Calu3 (cell line): ENCODE results near the gene TMBIM1. TPM values are rescaled to one million over a fixed set of nuclear protein-coding genes. Genes with fewer than 3 reads are reported as not detected.
"Not testable (repeated sequence)": the region's sequence is repeated elsewhere in the genome, so short reads cannot be mapped to it uniquely, and the experiment has no call there.

Source experiments
- BruUV-seq: library from RNA; stranded (reverse); fragments of 400-500 nt; replicated peaks from 2 replicates; lab custom pipeline; 2021; lab: Mats Ljungman, UMichigan
- CTCF ChIA-PET: fragments of 300-600 bp; sonication (Branson Sonifier 250); formaldehyde crosslinking; loops from one replicate; lab custom pipeline; 2022; ENCODE audit warnings: antibody characterized with exemption; lab: Charles Lee
- DNase-seq: peaks from one replicate; pipeline ENCODE4 v3.0.0; 2022
- H3K27ac Mint-ChIP-seq: one replicate; pipeline ENCODE4 v1.8.0; 2022; ENCODE audit warnings: mixed read lengths; ENCODE audit not compliant: unreplicated experiment
- H3K27me3 Mint-ChIP-seq: one replicate; pipeline ENCODE4 v1.8.0; 2022; ENCODE audit warnings: mixed read lengths; ENCODE audit not compliant: unreplicated experiment
- H3K36me3 Mint-ChIP-seq: one replicate; pipeline ENCODE4 v1.8.0; 2022; ENCODE audit warnings: mild to moderate bottlenecking, moderate library complexity, mixed read lengths; ENCODE audit not compliant: insufficient read depth, unreplicated experiment
- H3K4me1 Mint-ChIP-seq: one replicate; pipeline ENCODE4 v1.8.0; 2022; ENCODE audit warnings: mild to moderate bottlenecking, low read depth, mixed read lengths; ENCODE audit not compliant: unreplicated experiment
- H3K4me3 Mint-ChIP-seq: one replicate; pipeline ENCODE4 v1.8.0; 2022; ENCODE audit warnings: mild to moderate bottlenecking, low read depth, moderate library complexity, mixed read lengths; ENCODE audit not compliant: unreplicated experiment
- H3K9me3 Mint-ChIP-seq: one replicate; pipeline ENCODE4 v1.8.0; 2022; ENCODE audit warnings: low read depth, mixed read lengths; ENCODE audit not compliant: unreplicated experiment
- CTCF ChIP-seq: fragments of 200-600 bp; IDR thresholded peaks from one replicate; pipeline ENCODE4 v1.8.0; 2022; ENCODE audit warnings: antibody characterized with exemption; ENCODE audit not compliant: unreplicated experiment
- intact Hi-C: fragments of 100-400 bp; cut with micrococcal nuclease; formaldehyde crosslinking; loops from one replicate; pipeline ENCODE4 v1.10.0; 2022; ENCODE audit not compliant: unreplicated experiment
- total RNA-seq: library from RNA; stranded (reverse); gene quantifications from 2 replicates; pipeline ENCODE4 v1.2.3, GENCODE V29; 2022

The TMBIM1 gene
- total RNA-seq, 1 experiment from 2014 or later, result 229 TPM

GRCh38 chr2:218273908-218274249 lies 18.4 kb downstream of the TMBIM1 start:
- H3K27ac Mint-ChIP-seq, result peak overlapping the region; percentile 55
- CTCF ChIA-PET, result interaction anchor here (0.7 to 1.9 kb wide), 8 partner anchors 8 to 122 kb away, joined by 3 to 15 read pairs (median 6); no protein-coding TSS in a partner anchor
- no peak for DNase-seq
- no peaks in the 10 kb centered on the region for H3K9me3 Mint-ChIP-seq
- peaks cover 31% of the 10 kb centered on the region for H3K4me1 Mint-ChIP-seq
- H3K4me3 Mint-ChIP-seq, result peak overlapping the region; percentile 33
- BruUV-seq, result TSS peak; percentile 28
- TF ChIP-seq CTCF, result no peak
- no peaks in the 10 kb centered on the region for H3K27me3 Mint-ChIP-seq
- H3K36me3 Mint-ChIP-seq, result peaks cover 86% of the 10 kb centered on the region
- intact Hi-C loops, result loop anchor here (2.0 to 5.0 kb wide), 2 partner anchors 17 to 123 kb away; partner anchors contain the start of gene CTDSP1

DNA sequence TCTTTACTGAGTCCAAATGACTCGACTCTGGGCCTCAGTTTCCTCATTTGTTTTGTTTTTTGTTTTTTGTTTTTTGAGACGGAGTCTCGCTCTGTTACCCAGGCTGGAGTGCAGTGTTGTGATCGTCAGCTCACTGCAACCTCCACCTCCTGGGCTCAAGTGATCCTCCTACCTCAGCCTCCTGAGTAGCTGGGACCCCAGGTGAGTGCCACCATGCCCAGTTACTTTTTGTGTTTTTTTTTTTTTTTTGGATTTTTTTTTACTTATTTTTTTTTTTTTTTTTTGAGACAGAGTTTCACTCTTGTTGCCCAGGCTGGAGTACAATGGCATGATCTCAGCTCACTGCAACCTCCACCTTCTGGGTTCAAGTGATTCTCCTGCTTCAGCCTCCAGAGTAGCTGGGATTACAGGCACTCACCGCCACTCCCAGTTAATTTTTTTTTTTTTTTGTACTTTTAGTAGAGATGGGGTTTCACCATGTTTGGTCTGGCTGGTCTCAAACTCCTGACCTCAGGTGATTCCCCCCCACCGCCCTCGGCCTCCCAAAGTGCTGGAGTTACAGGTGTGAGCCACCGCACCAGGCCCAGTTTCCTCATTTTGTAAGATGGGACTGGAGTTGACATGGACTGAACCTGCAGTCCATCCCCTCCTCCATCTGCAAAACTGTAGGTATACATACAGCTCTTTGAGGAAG lies 18.9 kb downstream of the TMBIM1 start:
- DNase-seq, H3K9me3 Mint-ChIP-seq, H3K27me3 Mint-ChIP-seq, BruUV-seq: not testable (repeated sequence)
- H3K27ac Mint-ChIP-seq, result peak overlapping the region; percentile 55
- H3K36me3 Mint-ChIP-seq, result peaks cover 82% of the 10 kb centered on the region
- intact Hi-C loops, result loop anchor here (2.0 to 5.0 kb wide), 2 partner anchors 17 to 124 kb away; partner anchors contain the start of gene CTDSP1
- CTCF ChIA-PET, result interaction anchor here (0.5 to 4.1 kb wide), 17 partner anchors 9 to 434 kb away, joined by 3 to 54 read pairs (median 6); partner anchors contain the start of gene CATIP
- peaks cover 31% of the 10 kb centered on the region for H3K4me1 Mint-ChIP-seq
- peak overlapping the region; percentile 33 for H3K4me3 Mint-ChIP-seq

DNA sequence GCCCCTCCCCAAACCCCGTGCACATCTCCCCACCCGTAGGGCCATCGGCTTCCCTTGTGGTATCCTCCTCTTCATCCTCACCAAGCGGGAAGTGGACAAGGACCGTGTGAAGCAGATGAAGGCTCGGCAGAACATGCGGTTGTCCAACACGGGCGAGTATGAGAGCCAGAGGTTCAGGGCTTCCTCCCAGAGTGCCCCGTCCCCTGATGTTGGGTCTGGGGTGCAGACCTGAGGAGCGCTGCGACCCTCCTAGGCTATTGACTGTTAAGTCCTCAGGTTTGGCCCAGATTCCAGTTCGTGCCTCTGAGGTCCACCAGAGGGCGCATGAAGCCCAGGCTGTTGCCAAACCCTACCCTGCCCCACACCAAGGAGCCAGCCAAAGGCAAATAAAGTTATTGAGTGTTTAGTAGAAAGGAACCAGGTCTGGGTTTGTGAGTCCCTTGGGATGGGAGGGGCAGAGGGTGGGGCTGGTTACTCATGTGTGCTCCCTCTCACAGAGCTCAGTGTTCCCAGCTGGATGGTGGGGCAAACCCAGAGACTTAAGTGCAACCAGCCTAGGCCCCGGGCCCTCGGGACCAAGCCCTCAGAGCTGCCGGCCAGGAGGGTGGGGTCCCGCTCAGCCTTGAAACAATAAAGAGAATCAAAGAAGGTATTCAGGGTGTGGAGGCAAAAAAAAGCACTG lies 19.6 kb downstream of the TMBIM1 start:
- Mint-ChIP-seq H3K36me3 (peaks cover 81% of the 10 kb centered on the region), H3K9me3 (no peaks in the 10 kb centered on the region), H3K4me1 (peaks cover 31% of the 10 kb centered on the region), H3K4me3 (no peak overlapping the region), H3K27me3 (no peaks in the 10 kb centered on the region), H3K27ac (peak overlapping the region; percentile 25)
- DNase-seq, result peak; percentile 91
- CTCF ChIA-PET, result interaction anchor here (0.5 to 4.1 kb wide), 16 partner anchors 10 to 435 kb away, joined by 3 to 54 read pairs (median 6); partner anchors contain the start of gene CATIP
- intact Hi-C loops, result loop anchor here (2.0 to 5.0 kb wide), 2 partner anchors 18 to 125 kb away; partner anchors contain the start of gene CTDSP1
- peak; percentile 81 for TF ChIP-seq CTCF
- BruUV-seq, result no TSS peak

- intact Hi-C loops, result loop anchor here (2.0 to 5.0 kb wide), 2 partner anchors 19 to 125 kb away; partner anchors contain the start of gene CTDSP1
- no peak for TF ChIP-seq CTCF
Measured at GRCh38 chr2:218271865-218272530, 20.3 kb downstream of the TMBIM1 start.

More at GRCh38 chr2:218271865-218272530, 20.3 kb downstream of the TMBIM1 start:
- DNase-seq, result no peak
- H3K36me3 Mint-ChIP-seq, result peaks cover 81% of the 10 kb centered on the region
- H3K4me1 Mint-ChIP-seq, result peaks cover 31% of the 10 kb centered on the region
- BruUV-seq, result no TSS peak
- CTCF ChIA-PET, result interaction anchor here (0.6 to 4.1 kb wide), 9 partner anchors 10 to 124 kb away, joined by 3 to 54 read pairs (median 11); partner anchors contain the start of gene CATIP
- no peaks in the 10 kb centered on the region for H3K9me3 Mint-ChIP-seq
- peak overlapping the region; percentile 76 for H3K4me3 Mint-ChIP-seq
- no peaks in the 10 kb centered on the region for H3K27me3 Mint-ChIP-seq
- H3K27ac Mint-ChIP-seq, result peak overlapping the region; percentile 69
